ENCODE measurements around the gene TAB2.

TAB2 gene

DNA sequence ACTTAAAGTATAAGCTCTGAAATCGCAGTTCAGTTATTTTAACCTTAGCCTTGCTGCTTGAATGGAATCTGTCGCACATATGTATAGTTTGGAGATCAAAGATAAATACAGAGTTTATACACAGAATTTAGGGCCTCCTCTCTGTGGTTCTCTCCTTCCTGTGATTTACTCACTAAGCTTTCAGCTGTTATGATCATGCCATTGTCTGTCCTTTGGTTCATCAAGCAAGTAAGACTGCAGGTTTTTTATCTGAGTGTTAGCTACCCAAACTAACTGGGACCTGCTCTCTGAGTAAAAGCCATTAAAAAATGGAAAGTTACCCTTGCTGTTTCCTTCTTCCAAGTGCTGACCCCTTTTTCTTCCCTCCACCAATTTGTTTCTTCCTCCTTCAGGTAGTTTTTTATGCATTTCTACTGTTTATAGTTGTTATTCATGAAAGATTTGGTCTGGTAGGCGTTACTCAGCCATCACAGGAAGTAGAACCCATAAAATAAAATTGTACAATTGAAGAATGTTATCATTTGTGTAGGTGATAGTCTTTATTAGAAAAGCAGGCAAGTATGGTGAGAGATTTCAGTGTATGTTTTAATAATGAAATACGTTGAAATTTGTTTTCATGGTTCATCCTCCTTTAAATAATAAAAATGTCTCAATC, 48.9 kb downstream of the TAB2 start:
- DNase-seq: no peak

- DNase-seq: no peak
Measured at GRCh38 chr6:149368065-149368464, 50.6 kb downstream of the TAB2 start.

DNA sequence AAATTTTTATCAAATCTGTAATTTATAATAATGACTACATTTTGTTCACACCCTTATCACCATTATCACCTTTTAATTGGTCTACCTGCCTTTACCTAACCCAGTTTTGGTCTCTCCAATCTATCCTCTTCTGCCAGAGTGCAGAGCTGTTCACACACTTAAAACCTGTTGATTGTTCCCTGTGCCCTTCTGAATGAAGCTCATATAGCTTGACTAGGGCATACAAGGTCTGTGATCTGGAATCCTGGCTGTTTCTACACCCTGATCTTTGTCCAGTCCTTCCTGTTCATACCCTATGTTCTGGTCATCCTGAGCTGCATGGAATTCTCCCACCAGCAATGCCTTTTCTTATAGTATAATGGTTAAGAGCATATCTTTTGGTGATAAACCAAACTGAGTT, 53.6 kb downstream of the TAB2 start:
- no peak for DNase-seq

- no peak for DNase-seq
Measured at GRCh38 chr6:149372062-149372461, 54.5 kb downstream of the TAB2 start.

- no peak for DNase-seq
Measured at GRCh38 chr6:149373511-149373910, 56.0 kb downstream of the TAB2 start.

- no peak for DNase-seq
Measured at GRCh38 chr6:149379977-149380376, 62.5 kb downstream of the TAB2 start.

- DNase-seq: no peak
Measured at GRCh38 chr6:149380523-149380922, 63.0 kb downstream of the TAB2 start.

- DNase-seq: no peak
Measured at GRCh38 chr6:149383371-149383770, 65.9 kb downstream of the TAB2 start.

DNA sequence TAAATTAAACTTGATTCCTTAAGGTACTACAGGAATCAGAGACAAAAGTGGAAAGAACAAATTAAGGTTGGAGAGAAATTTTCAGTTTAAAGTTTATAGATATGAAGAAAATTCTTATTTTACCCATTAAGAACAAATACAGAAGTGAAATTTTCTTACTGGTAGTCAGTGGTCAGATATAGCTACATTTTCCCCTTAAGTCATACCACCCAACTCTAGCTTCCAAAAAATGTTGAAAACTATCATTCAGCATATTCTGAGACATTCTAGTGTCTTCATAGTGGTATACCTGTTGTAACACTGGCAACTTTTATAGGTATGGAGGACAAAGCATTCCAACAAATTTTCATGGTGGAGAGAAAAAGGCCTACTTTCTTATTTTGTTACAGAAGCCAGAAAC, 67.0 kb downstream of the TAB2 start:
- no peak for DNase-seq

- DNase-seq: no peak
Measured at GRCh38 chr6:149385998-149386646, 68.6 kb downstream of the TAB2 start.

GRCh38 chr6:149387779-149388512, 70.4 kb downstream of the TAB2 start:
- no peak for DNase-seq

DNA sequence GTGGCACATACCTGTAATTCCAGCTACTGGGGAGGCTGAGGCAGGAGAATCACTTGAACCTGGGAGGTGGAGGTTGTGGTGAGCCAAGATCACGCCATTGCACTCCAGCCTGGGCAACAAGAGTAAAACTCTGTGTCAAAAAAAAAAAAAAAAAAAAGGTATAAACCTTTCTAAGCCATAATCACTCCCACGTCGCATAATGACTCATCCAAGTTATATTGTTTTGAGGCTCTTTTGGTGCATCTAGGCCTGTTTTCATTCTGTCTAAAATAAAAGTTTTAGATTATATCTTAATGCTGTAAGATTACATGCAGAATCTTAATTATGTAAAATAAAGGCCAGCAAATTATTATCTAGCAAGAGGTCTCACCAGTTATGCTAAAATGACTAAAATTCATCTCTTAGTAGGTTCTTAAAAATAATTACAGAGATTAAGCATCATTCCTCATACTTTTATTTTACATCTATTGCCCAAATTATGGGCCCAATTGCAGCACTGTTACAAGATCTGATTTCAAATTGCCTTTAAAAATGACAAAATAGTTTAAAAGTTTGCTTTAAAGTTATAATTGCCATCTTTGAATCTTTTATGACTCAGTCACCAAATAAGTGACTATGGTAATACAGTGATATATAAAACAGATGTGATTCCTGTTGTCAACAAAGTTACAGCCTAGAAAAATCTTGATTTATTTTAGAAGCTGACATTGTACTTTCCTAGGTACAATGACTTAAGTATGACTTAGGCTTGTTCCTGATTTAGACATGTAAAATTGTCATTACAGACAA, 72.2 kb downstream of the TAB2 start:
- no peak for DNase-seq

- DNase-seq: no peak
Measured at GRCh38 chr6:149392093-149392492, 74.6 kb downstream of the TAB2 start.

- DNase-seq: no peak
Measured at GRCh38 chr6:149392535-149392934, 75.0 kb downstream of the TAB2 start.

DNA sequence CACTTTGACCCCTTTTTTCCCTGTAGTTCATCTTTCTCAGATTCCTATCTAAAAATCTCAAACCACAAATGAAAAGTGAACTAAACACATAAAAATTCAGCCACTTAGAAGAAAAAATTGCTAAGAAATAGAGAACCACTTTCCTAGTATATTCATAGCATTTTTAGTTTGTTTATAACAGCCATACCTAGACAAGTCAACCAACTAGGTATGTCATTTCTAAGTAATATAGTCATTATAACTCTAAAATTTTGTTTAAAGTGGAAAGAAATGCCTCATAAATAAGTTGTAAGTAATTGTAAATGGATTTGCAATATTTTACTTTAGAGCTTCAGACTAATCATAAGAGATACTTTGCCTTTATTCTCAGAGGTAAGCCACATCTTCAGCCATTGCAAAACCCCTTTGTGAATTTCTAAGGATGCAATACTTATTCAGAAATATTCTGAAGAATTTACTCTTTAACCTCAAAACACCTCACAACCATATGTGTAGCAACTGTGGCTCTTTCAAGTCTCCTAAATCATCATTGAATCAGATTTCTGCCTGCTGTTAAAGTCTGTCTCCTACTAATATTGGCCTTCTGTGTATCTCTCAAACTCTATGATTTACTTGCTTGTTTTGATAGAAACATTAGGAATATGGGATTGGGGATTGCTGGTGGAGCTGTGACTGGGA, 75.6 kb downstream of the TAB2 start:
- DNase-seq: no peak

DNA sequence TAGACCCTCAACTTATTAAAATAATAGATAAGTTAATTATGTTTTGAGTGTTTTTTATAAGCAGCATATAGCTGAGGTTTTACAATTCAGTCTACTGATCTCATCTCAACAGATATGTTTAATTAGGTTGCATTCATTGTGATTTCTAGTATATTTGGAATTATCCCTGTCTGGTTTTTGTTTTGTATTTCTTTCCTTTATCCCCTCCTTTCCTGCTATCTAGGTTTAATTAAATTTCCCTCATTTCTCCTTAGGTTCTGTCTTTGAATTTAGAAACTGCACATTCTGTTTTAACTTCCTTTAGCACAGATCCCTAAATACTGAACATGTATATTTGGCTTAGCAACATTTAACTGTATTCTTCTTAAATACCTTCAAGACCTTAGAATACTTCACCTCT, 77.7 kb downstream of the TAB2 start:
- DNase-seq: no peak

DNA sequence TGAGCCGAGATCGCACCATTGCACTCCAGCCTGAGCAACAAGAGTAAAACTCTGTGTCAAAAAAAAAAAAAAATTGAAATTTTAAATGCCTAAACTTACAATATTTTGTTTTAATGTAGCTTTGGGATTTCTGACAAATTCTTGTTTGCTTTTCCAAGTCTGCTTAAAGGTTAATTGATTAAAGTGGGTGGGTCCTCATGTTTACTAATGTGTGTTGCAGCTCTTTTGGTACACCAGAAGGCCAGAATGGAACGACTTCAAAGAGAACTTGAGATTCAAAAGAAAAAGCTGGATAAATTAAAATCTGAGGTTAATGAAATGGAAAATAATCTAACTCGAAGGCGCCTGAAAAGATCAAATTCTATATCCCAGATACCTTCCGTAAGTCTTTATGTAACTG, 79.9 kb downstream of the TAB2 start:
- DNase-seq: no peak

- DNase-seq: no peak
Measured at GRCh38 chr6:149400050-149400449, 82.5 kb downstream of the TAB2 start, which contains the start of gene SUMO4. SUMO4 (plus strand) TSS chr6:149400262; CDS start chr6:149400392, 130 bp downstream.

DNA sequence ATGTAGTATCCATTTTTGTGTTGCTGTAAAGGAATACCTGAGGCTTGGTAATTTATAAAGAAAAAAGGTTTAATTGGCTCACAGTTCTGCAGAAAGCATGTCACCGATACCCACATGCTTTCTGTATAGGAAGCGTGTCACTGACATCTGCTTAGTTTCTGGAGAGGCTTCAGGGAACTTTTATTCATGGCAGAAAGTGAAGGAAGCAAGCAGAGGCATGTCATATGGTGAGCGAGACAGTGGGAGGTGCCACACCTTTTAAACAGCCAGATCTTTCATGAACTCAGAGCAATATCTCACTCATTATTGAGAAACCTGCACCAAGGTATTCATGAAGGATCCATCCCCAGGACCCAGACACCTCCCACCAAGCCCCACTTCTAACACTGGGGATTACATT, 86.0 kb downstream of the TAB2 start:
- no peak for DNase-seq

GRCh38 chr6:149405823-149406765, 88.6 kb downstream of the TAB2 start:
- DNase-seq: no peak
